Heart left ventricle (tissue), 16 donors: Measurements from ENCODE around the gene PCBD1. TPM values are rescaled to one million over a fixed set of nuclear protein-coding genes. Genes with fewer than 3 reads are reported as not detected.

Experiments used
- ATAC-seq, 4 donors: fragments of 200-7000 bp; cut with Tn5 transposase; one replicate each; pipeline ENCODE4 v1.9.1; 2020 to 2022; ENCODE audit warnings: moderate library complexity in 4 of 4, mild to moderate bottlenecking in 3 of 4, moderate number of reproducible peaks in 1 of 4
- DNase-seq, 5 donors: peaks; one replicate each; pipeline ENCODE4 v3.0.0-alpha.2; 2020
- H3K27ac ChIP-seq, 12 donors: fragments of 200-600 bp; sonication (generic) in 4 of 12; one replicate each; pipeline versions ENCODE4 v1.5.0 to v1.8.0; 2016 to 2022; ENCODE audit warnings: mild to moderate bottlenecking in 2 of 12
- H3K27me3 ChIP-seq, 9 donors: fragments of 200-600 bp; sonication (generic) in 2 of 9; one replicate each; pipeline versions ENCODE4 v1.5.1 to v1.8.0; 2016 to 2022; ENCODE audit warnings: mild to moderate bottlenecking in 3 of 9
- H3K36me3 ChIP-seq, 9 donors: fragments of 200-600 bp; sonication (generic) in 2 of 9; one replicate each; pipeline versions ENCODE4 v1.5.0 to v1.8.0; 2018 to 2022; ENCODE audit warnings: mild to moderate bottlenecking in 2 of 9
- H3K4me1 ChIP-seq, 12 donors: fragments of 200-600 bp; sonication (generic) in 4 of 12; one replicate each; pipeline versions ENCODE4 v1.5.0 to v1.8.0; 2016 to 2022; ENCODE audit warnings: mild to moderate bottlenecking in 3 of 12
- H3K4me3 ChIP-seq, 12 donors: fragments of 200-600 bp; sonication (generic) in 4 of 12; one replicate each; pipeline versions ENCODE4 v1.5.0 to v1.8.0; 2017 to 2022; ENCODE audit warnings: mild to moderate bottlenecking in 9 of 12, moderate library complexity in 4 of 12
- H3K9me3 ChIP-seq, 12 donors: fragments of 200-600 bp; sonication (generic) in 4 of 12; one replicate each; pipeline versions ENCODE4 v1.5.0 to v1.8.0; 2016 to 2022; ENCODE audit warnings: mild to moderate bottlenecking in 1 of 12
- CTCF ChIP-seq, 12 donors: fragments of 200-600 bp; sonication (generic) in 4 of 12; IDR thresholded peaks; one replicate each; pipeline versions ENCODE4 v1.5.0 to v1.8.0; 2018 to 2022; ENCODE audit warnings: antibody characterized with exemption in 12 of 12, mild to moderate bottlenecking in 5 of 12
- POLR2A ChIP-seq, 2 donors: fragments of 450-650 bp; IDR thresholded peaks; one replicate each; pipeline ENCODE4 v1.6.1; 2017; ENCODE audit warnings: antibody characterized with exemption in 2 of 2, mild to moderate bottlenecking in 2 of 2, moderate library complexity in 2 of 2
- WGBS, 4 donors: extraction: QIAGEN DNeasy Blood & Tissue Kit in 2 of 4; methylation state at CpG; one replicate each; pipeline versions ENCODE4 v1.1.5 to v1.1.7; 2013 to 2018; 5-methylcytosine and 5-hydroxymethylcytosine counted together
- intact Hi-C, 10 donors: fragments of 100-400 bp; cut with DNase I; formaldehyde crosslinking; loops; one replicate each; pipeline versions ENCODE4 v1.11.1 to v1.14.2; 2022
- polyA plus RNA-seq, 2 donors: library from polyadenylated mRNA; stranded (reverse); fragments of 200-250 nt; gene quantifications; one replicate each; pipeline ENCODE4 v1.2.3, GENCODE V29; 2013
- total RNA-seq, 9 donors: library from RNA; depleted of rRNA in 2 of 9; stranded (reverse); fragments of >200 nt in 2 of 9; fragmentation: NEBNext Ultra II Directional in 3 of 9; extraction: Animal tissue kit (Norgen Biotek cat#: 25700) in 3 of 9; gene quantifications; one replicate each; pipeline versions ENCODE4 v1.1.0 to v1.2.4, GENCODE V29; 2016 to 2023
- donor health status: ischemic (EF 13 %, LVEDD 7.1; RV severe dilation, severe dysfunction).
- donor health status: healthy with polysubstance abuse.
- donor health status: DM: no; HTN: yes; CAD: no.
- donor health status: DM: no; HTN: no; CAD: no.
- donor health status: ischemic (EF 25% LVEDD 6.9; RV normal size, moderate dysfunction).
- donor health status: ischemic (EF 25% LVEDD 5.7; RV mildly dilated, moderate dysfunction).
- donor health status: healthy.
- donor health status: DM: yes; HTN: yes; CAD: no.
- donor health status: ischemic (EF 35%, LVEDD 5.7; RV mildly dilated, moderate dysfunction).
- donor health status: nonischemic (EF 11% LVEDD 7.7; RV severe dilation, severe dysfunction).
- donor health status: DM: yes; HTN: yes; CAD: no.
- donor health status: PGD.
- donor health status: ischemic (EF 29% LVEDD 5.4; RV normal size, mild dysfunction).
- donor health status: nonischemic (EF 23%, LVEDD 6.1; RV moderate dilation, normal function).

Gene PCBD1
- total and polyA plus RNA-seq, 11 donors = 103 to 189 (median 144) TPM

- TF ChIP-seq CTCF (IDR thresholded peaks at IDR 0.05) (no peak), POLR2A (IDR thresholded peaks at IDR 0.05) (no peak)
- Histone ChIP-seq H3K4me1 (peaks cover 0 to 24% (median 9%) of the 10 kb centered on the region in 12 donors), H3K27ac (peak overlapping the region in 4 of 12 donors; percentile 19 to 67 (median 32)), H3K4me3 (no peak overlapping the region), H3K27me3 (no peaks in the 10 kb centered on the region), H3K36me3 (no peaks in the 10 kb centered on the region), H3K9me3 (no peaks in the 10 kb centered on the region)
- intact Hi-C loops = loop anchor here in 6 of 10 donors (5.0 to 10.0 kb wide), 6 partner anchors 295 to 380 kb away; partner anchors contain the start of gene UNC5B (in 1 of the 6)
- ATAC-seq (peak in 1 of 4 donors; percentile 3), DNase-seq (peak in 1 of 5 donors; percentile 7)
- 83 to 88% (median 85%) methylated on average over 15 of the region's 15 CpGs for WGBS, 4 donors
These were observed 18.7 kb upstream of the PCBD1 start for GRCh38 chr10:70906953-70907636.

GRCh38 chr10:70906031-70906783 lies 17.8 kb upstream of the PCBD1 start:
- 81 to 90% (median 83%) methylated on average over 5 of the region's 5 CpGs for WGBS, 4 donors
- Histone ChIP-seq H3K9me3 (no peaks in the 10 kb centered on the region), H3K4me3 (no peak overlapping the region), H3K36me3 (no peaks in the 10 kb centered on the region), H3K27me3 (no peaks in the 10 kb centered on the region), H3K27ac (no peak overlapping the region), H3K4me1 (peaks cover 0 to 24% (median 9%) of the 10 kb centered on the region in 12 donors)
- TF ChIP-seq POLR2A (IDR thresholded peaks at IDR 0.05) (no peak), CTCF (IDR thresholded peaks at IDR 0.05) (no peak)
- DNase-seq (no peak), ATAC-seq (no peak)
- intact Hi-C loops = loop anchor here in 6 of 10 donors (5.0 to 10.0 kb wide), 6 partner anchors 296 to 381 kb away; partner anchors contain the start of gene UNC5B (in 1 of the 6)

- H3K27me3 ChIP-seq = no peaks in the 10 kb centered on the region
- TF ChIP-seq POLR2A (IDR thresholded peaks at IDR 0.05) (no peak), CTCF (IDR thresholded peaks at IDR 0.05) (no peak)
- intact Hi-C loops = loop anchor here in 6 of 10 donors (5.0 to 10.0 kb wide), 6 partner anchors 297 to 382 kb away; partner anchors contain the start of gene UNC5B (in 1 of the 6)
- peaks cover 0 to 24% (median 9%) of the 10 kb centered on the region in 12 donors for H3K4me1 ChIP-seq
- H3K9me3 ChIP-seq = no peaks in the 10 kb centered on the region
- no peak for ATAC-seq
- H3K36me3 ChIP-seq = no peaks in the 10 kb centered on the region
- H3K4me3 ChIP-seq = no peak overlapping the region
- WGBS, 4 donors = 79 to 88% (median 87%) methylated on average over 21 to 27 of the region's 27 CpGs
- H3K27ac ChIP-seq = no peak overlapping the region
- DNase-seq = no peak
These were observed 17.0 kb upstream of the PCBD1 start for GRCh38 chr10:70905071-70906021.
